IMR-90 (cell line): Measurements from ENCODE around the gene ARHGAP24. TPM values are rescaled to one million over a fixed set of nuclear protein-coding genes. Genes with fewer than 3 reads are reported as not detected.

ENCODE experiments used
- ATAC-seq: fragments of 200-7000 bp; cut with Tn5 transposase; 2 replicates; pipeline ENCODE4 v1.9.1; 2020; ENCODE audit warnings: low read depth, mild to moderate bottlenecking, moderate library complexity
- BruUV-seq: library from RNA; stranded (reverse); fragments of 400-500 nt; replicated peaks from 2 replicates; lab custom pipeline; 2021; lab: Mats Ljungman, UMichigan
- CTCF ChIA-PET: fragments of 300-600 bp; formaldehyde crosslinking; extraction: SDS; loops from one replicate; lab custom pipeline; 2021; ENCODE audit warnings: antibody characterized with exemption; lab: Yijun Ruan, JAX
- POLR2A ChIA-PET: fragments of 300-600 bp; sonication (Branson Sonifier 250); formaldehyde crosslinking; loops from one replicate; lab custom pipeline; 2022; ENCODE audit warnings: antibody characterized with exemption; ENCODE audit not compliant: unreplicated experiment; lab: Charles Lee
- DNase-seq: peaks from one replicate; pipeline ENCODE4 v3.0.0; 2013
- H2AFZ ChIP-seq: replicated peaks from 2 replicates; pipeline ENCODE3; 2013; ENCODE audit warnings: low read length, mild to moderate bottlenecking; ENCODE audit not compliant: poor library complexity
- H2AK5ac ChIP-seq: 2 replicates; pipeline ENCODE4 v1.6.1; 2013; ENCODE audit warnings: low read depth, low read length, inconsistent platforms
- H2AK9ac ChIP-seq: replicated peaks from 2 replicates; pipeline ENCODE3; 2013; ENCODE audit warnings: mild to moderate bottlenecking, low read depth, low read length, moderate library complexity; ENCODE audit not compliant: poor library complexity
- H2BK120ac ChIP-seq: 2 replicates; pipeline ENCODE4 v1.6.1; 2013; ENCODE audit warnings: low read depth, low read length, inconsistent platforms
- H2BK15ac ChIP-seq: 3 replicates; pipeline ENCODE4 v1.6.1; 2013; ENCODE audit warnings: low read depth, low read length, inconsistent platforms
- H2BK20ac ChIP-seq: 2 replicates; pipeline ENCODE4 v1.6.1; 2013; ENCODE audit warnings: low read depth, mild to moderate bottlenecking, inconsistent platforms, low read length, moderate library complexity
- H2BK5ac ChIP-seq: 2 replicates; pipeline ENCODE4 v1.6.1; 2013; ENCODE audit warnings: mild to moderate bottlenecking, low read depth, low read length, inconsistent platforms; ENCODE audit not compliant: poor library complexity, severe bottlenecking
- H3K14ac ChIP-seq: replicated peaks from 2 replicates; pipeline ENCODE4 v1.6.1; 2013; ENCODE audit warnings: low read depth, low read length, inconsistent platforms
- H3K18ac ChIP-seq: 2 replicates; pipeline ENCODE4 v1.6.1; 2013; ENCODE audit warnings: low read depth, low read length, control low read depth
- H3K23ac ChIP-seq: 2 replicates; pipeline ENCODE4 v1.6.1; 2013; ENCODE audit warnings: low read depth, low read length, inconsistent platforms
- H3K27ac ChIP-seq: 2 replicates; pipeline ENCODE4 v1.5.1; 2013; ENCODE audit warnings: mild to moderate bottlenecking, control low read depth, low read length; ENCODE audit not compliant: insufficient read depth
- H3K27me3 ChIP-seq: 2 replicates; pipeline ENCODE4 v1.6.1; 2013; ENCODE audit warnings: low read length; ENCODE audit not compliant: control insufficient read depth, insufficient read depth
- H3K36me3 ChIP-seq: 2 replicates; pipeline ENCODE4 v1.6.1; 2013; ENCODE audit warnings: low read length, mixed read lengths; ENCODE audit not compliant: control insufficient read depth, insufficient read depth
- H3K4ac ChIP-seq: 2 replicates; pipeline ENCODE4 v1.6.1; 2013; ENCODE audit warnings: low read depth, low read length, inconsistent platforms
- H3K4me1 ChIP-seq: 2 replicates; pipeline ENCODE4 v1.6.1; 2013; ENCODE audit warnings: low read length, mixed read lengths; ENCODE audit not compliant: control insufficient read depth, insufficient read depth
- H3K4me2 ChIP-seq: 2 replicates; pipeline ENCODE4 v1.6.1; 2013; ENCODE audit warnings: low read depth, mild to moderate bottlenecking, control low read depth, low read length, moderate library complexity
- H3K4me3 ChIP-seq: 2 replicates; pipeline ENCODE4 v1.5.1; 2013; ENCODE audit warnings: low read depth, mild to moderate bottlenecking, control low read depth, low read length, moderate library complexity; ENCODE audit not compliant: insufficient read depth
- H3K56ac ChIP-seq: 2 replicates; pipeline ENCODE4 v1.6.1; 2013; ENCODE audit warnings: low read length, inconsistent platforms; ENCODE audit not compliant: insufficient read depth; ENCODE audit errors: extremely low read depth
- H3K79me1 ChIP-seq, 2 experiments: 2 replicates each; pipeline ENCODE4 v1.6.1; 2013; ENCODE audit warnings: low read length in 2 of 2, inconsistent platforms in 1 of 2, low read depth in 1 of 2
- H3K9ac ChIP-seq: 2 replicates; pipeline ENCODE4 v1.6.1; 2013; ENCODE audit warnings: low read depth, low read length, control low read depth
- H3K9me1 ChIP-seq: 2 replicates; pipeline ENCODE4 v1.6.1; 2013; ENCODE audit warnings: low read length, inconsistent platforms; ENCODE audit not compliant: insufficient read depth
- H3K9me3 ChIP-seq: 2 replicates; pipeline ENCODE4 v1.6.1; 2013; ENCODE audit warnings: low read length; ENCODE audit not compliant: control insufficient read depth, insufficient read depth
- H4K20me1 ChIP-seq: 2 replicates; pipeline ENCODE4 v1.6.1; 2013; ENCODE audit warnings: low read length, inconsistent platforms; ENCODE audit not compliant: insufficient read depth
- H4K5ac ChIP-seq: 2 replicates; pipeline ENCODE4 v1.6.1; 2013; ENCODE audit warnings: mild to moderate bottlenecking, low read depth, low read length, control low read depth
- H4K8ac ChIP-seq, 2 experiments: 2 replicates each; pipeline ENCODE4 v1.6.1; 2013; ENCODE audit warnings: low read depth in 2 of 2, low read length in 2 of 2, control low read depth in 1 of 2, inconsistent platforms in 1 of 2
- H4K91ac ChIP-seq: 2 replicates; pipeline ENCODE4 v1.6.1; 2013; ENCODE audit warnings: low read depth, low read length, inconsistent platforms; ENCODE audit not compliant: insufficient read depth
- CHD1 ChIP-seq: IDR thresholded peaks from 2 replicates; pipeline ENCODE4 v1.6.1; 2012; ENCODE audit warnings: low read depth, low read length, improper control_type of control experiment
- MAZ ChIP-seq: IDR thresholded peaks from 2 replicates; pipeline ENCODE4 v1.6.1; 2012; ENCODE audit warnings: low read depth, mild to moderate bottlenecking, low read length, improper control_type of control experiment, moderate library complexity, borderline replicate concordance
- MXI1 ChIP-seq: IDR thresholded peaks from 2 replicates; pipeline ENCODE4 v1.6.1; 2012; ENCODE audit warnings: low read depth, mild to moderate bottlenecking, low read length, moderate library complexity, borderline replicate concordance
- RCOR1 ChIP-seq: IDR thresholded peaks from 2 replicates; pipeline ENCODE4 v1.6.1; 2012; ENCODE audit warnings: mild to moderate bottlenecking, low read length, improper control_type of control experiment; ENCODE audit not compliant: insufficient replicate concordance
- RFX5 ChIP-seq: IDR thresholded peaks from 2 replicates; pipeline ENCODE4 v1.8.0; 2012; ENCODE audit warnings: low read depth, mild to moderate bottlenecking, low read length, moderate library complexity
- SMC3 ChIP-seq: fragments of 150-350 bp; IDR thresholded peaks from 2 replicates; pipeline ENCODE4 v1.6.1; 2016; ENCODE audit warnings: low read depth, mild to moderate bottlenecking, antibody characterized with exemption, low read length, moderate library complexity
- WGBS, 2 experiments: methylation state at CpG; one replicate each; pipeline versions ENCODE4 v1.1.5 to v1.1.7; 2013; ENCODE audit warnings: missing lambda C conversion rate in 2 of 2; ENCODE audit not compliant: insufficient read length in 1 of 2; ENCODE audit errors: extremely low coverage in 2 of 2; 5-methylcytosine and 5-hydroxymethylcytosine counted together
- dilution Hi-C: fragments of 300-500 bp; cut with HindIII; formaldehyde crosslinking; loops from one replicate; pipeline ENCODE4 v1.14.3; 2018; ENCODE audit warnings: low sequenced_read_pairs; ENCODE audit not compliant: unreplicated experiment
- in situ Hi-C: fragments of 300-500 bp; cut with MboI; formaldehyde crosslinking; loops from 3 replicates; pipeline ENCODE4 v1.14.3; 2019; ENCODE audit warnings: low sequenced_read_pairs, inconsistent platforms, mixed read lengths
- intact Hi-C: fragments of 100-400 bp; cut with micrococcal nuclease; formaldehyde crosslinking; loops from 2 replicates; pipeline ENCODE4 v1.10.0; 2022
- polyA plus RNA-seq, 3 experiments: library from polyadenylated mRNA; depleted of rRNA; stranded (reverse); fragments of >200 nt; gene quantifications; 2 replicates each; pipeline ENCODE4 v1.2.3, GENCODE V29; 2012; ENCODE audit warnings: low replicate concordance in 1 of 3
- total RNA-seq: library from RNA; depleted of rRNA; stranded (reverse); fragments of >200 nt; gene quantifications from 2 replicates; pipeline ENCODE4 v1.2.3, GENCODE V29; 2012

Gene ARHGAP24
- total and polyA plus RNA-seq, 2 of the 4 experiments (the other 2 are of a cell fraction), result 11.9 to 24.0 TPM

DNA sequence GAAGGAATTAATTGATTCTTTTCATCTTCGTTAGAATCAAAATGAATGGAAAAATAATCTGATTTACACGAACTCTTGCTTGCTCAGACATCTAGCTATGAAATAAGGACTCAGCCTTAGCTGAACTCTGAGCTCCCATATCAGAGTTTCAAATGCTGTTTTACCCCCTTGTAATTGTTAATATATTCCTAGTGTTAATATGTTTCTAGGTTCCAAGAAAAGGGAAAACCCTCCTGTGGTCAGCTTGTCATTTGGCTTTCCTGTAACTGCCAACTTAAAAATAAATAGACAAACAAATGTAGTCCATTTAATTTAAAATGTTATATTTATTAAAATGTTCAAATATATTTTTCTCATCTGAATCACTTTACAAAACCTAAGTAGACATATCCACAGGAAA lies 432.1 kb downstream of the ARHGAP24 start:
- Histone ChIP-seq H2AFZ (no peak overlapping the region), H2AK5ac (no peak overlapping the region), H3K9me3 (no peaks in the 10 kb centered on the region), H2AK9ac (no peak overlapping the region), H3K4me3 (no peak overlapping the region), H3K9me1 (no peaks in the 10 kb centered on the region), H3K18ac (no peak overlapping the region), H3K9ac (no peak overlapping the region), H4K5ac (no peak overlapping the region), H3K4me1 (no peaks in the 10 kb centered on the region), H2BK15ac (no peak overlapping the region), H3K4ac (no peak overlapping the region), H3K56ac (no peak overlapping the region), H3K27me3 (no peaks in the 10 kb centered on the region), H3K36me3 (no peaks in the 10 kb centered on the region), H4K91ac (no peak overlapping the region), H2BK20ac (no peak overlapping the region), H3K27ac (no peak overlapping the region), H3K23ac (no peak overlapping the region), H2BK5ac (no peak overlapping the region), H2BK120ac (no peak overlapping the region), H3K79me1 (peaks cover 10 to 26% of the 10 kb centered on the region in 2 experiments), H3K4me2 (no peak overlapping the region), H3K14ac (no peak overlapping the region), H4K8ac (no peak overlapping the region), H4K20me1 (peaks cover 3% of the 10 kb centered on the region; the same call in 1 of the 2 replicates)
- ChIA-PET CTCF (no interaction called here), POLR2A (no interaction called here)
- no CpG with 5 or more reads among the region's 2 CpGs for WGBS, 2 experiments
- intact Hi-C loops (loop anchor here (10.0 kb wide), 1 partner anchor 1212 kb away; no protein-coding TSS in a partner anchor), dilution Hi-C loops (no loop called here), in situ Hi-C loops (no loop called here)
- DNase-seq, result no peak
- TF ChIP-seq CHD1 (no peak), MXI1 (no peak), RFX5 (no peak), MAZ (no peak), RCOR1 (no peak), SMC3 (no peak)
- BruUV-seq, result no TSS peak
- no peak for ATAC-seq
